ENCODE results near the gene MPHOSPH9.

MPHOSPH9 gene

DNA sequence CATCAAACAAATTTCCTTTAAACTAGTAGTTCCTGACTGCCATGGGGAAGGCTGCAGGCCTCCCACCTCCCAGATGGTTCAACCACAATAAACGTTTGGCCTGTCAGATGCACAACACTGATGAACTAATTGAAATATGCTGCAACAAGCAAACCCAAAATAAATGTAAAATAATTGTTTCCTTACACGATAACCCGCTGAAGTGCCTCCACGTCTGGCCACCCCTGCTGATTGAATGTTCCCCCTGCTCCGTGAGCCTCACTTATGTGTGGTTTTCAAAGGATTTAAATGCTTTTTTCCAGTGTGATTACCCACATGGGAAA lies 90.5 kb downstream of the MPHOSPH9 start:
- Histone ChIP-seq H3K36me3 (ENCODE audit: control insufficient read depth, insufficient read depth, low read length) (no peaks in the 10 kb centered on the region), H3K4me3 (ENCODE audit: low read depth, low read length) (no peak overlapping the region), H3K9me3 (ENCODE audit: control insufficient read depth, insufficient read depth, low read length) (no peaks in the 10 kb centered on the region), H3K27me3 (ENCODE audit: control insufficient read depth, insufficient read depth, low read length) (no peaks in the 10 kb centered on the region), H3K9ac (ENCODE audit: low read depth, low read length) (no peak overlapping the region), H3K4me1 (ENCODE audit: control insufficient read depth, insufficient read depth, low read length) (peaks cover 15% of the 10 kb centered on the region)

DNA sequence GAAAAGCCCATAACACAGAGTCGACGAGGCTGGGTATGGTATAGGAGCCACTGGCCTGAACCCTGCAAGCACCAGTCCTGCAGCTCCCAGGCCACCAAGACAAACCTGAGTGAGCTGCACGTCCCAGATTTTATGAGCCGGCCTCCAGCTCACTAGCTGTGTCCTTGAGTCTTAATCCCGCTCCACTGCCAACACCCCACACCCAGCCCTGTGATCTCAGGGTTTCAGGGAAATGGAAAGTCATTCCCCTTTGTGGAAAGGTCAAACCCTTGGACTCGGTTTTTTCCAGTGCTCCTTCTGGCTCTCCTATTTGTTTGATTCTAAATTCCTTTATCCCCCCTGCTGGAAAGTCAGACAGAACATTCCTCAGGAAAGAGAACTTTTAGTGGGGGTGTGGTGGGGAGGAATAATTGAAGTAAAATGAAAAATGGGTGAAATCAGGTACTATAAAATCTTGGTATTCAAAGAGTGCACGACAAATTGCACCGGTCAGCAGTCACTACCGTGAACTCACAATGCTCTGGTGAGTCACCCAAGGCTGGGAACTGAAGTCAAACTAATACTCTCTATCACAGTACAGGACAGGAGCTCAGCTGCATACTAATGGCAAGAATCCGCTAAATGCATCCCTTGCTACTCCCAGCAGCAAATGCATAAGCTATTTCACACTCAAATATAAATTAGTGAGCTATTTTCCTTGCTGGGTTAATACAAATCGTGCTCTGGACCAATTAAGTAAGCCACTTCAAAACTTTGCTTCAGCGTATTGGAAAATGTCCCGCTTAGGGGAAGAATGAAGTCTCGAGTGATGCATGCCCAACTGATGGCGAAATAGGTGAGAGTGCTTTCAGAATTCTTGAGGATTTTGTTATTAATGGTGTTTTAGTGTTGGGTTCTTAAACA lies 91.1 kb downstream of the MPHOSPH9 start:
- Histone ChIP-seq H3K9ac (ENCODE audit: low read depth, low read length) (no peak overlapping the region), H3K36me3 (ENCODE audit: control insufficient read depth, insufficient read depth, low read length) (no peaks in the 10 kb centered on the region), H3K27me3 (ENCODE audit: control insufficient read depth, insufficient read depth, low read length) (no peaks in the 10 kb centered on the region), H3K4me3 (ENCODE audit: low read depth, low read length) (no peak overlapping the region), H3K4me1 (ENCODE audit: control insufficient read depth, insufficient read depth, low read length) (peaks cover 15% of the 10 kb centered on the region), H3K9me3 (ENCODE audit: control insufficient read depth, insufficient read depth, low read length) (no peaks in the 10 kb centered on the region)

DNA sequence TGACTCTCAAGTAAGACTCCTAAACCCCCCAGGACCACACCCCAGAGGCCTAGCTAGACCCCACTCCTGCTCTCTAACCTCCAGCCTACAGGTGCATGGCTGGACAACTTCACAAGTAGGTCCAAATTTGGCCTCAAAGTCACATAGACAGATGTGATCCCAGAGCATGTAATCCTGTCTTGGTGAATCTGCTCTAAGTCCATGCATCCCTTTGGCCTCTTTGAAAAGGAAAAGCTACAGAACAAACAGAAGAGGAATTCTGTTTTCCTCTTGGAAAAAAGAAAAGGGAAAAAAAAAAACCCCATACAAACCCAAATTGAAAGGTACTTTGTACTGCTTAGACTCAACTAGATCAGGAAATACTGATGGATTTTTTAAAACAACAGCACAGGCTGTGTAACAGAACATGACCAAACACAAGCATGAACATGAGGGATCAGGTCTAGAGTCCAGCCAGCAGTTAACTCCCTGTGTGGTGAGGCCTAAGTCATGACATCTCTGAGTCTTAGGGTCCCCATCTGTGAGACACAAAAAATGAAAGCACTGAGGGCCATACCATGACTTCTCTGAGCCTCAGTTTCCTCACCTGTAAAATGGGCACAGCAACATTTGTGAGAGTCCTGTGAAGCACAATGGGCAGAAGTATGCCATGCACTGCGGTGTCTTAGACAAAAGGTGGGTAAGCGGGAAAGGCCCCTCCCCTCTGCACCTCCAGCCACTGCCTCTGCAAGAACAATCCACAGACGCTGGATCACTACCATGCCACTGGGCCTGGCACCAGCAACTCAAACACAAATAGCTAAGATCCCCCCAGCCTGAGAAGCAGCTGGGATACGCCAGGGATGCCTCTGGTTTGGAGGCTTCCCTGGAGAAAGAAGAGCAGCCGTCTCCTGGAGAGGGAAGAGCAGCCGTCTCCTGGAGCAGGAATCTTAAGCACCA lies 92.0 kb downstream of the MPHOSPH9 start:
- no peaks in the 10 kb centered on the region for H3K9me3 ChIP-seq (ENCODE audit: control insufficient read depth, insufficient read depth, low read length)
- no peaks in the 10 kb centered on the region for H3K27me3 ChIP-seq (ENCODE audit: control insufficient read depth, insufficient read depth, low read length)
- H3K4me3 ChIP-seq (ENCODE audit: low read depth, low read length), result no peak overlapping the region
- H3K4me1 ChIP-seq (ENCODE audit: control insufficient read depth, insufficient read depth, low read length), result peaks cover 15% of the 10 kb centered on the region
- no peaks in the 10 kb centered on the region for H3K36me3 ChIP-seq (ENCODE audit: control insufficient read depth, insufficient read depth, low read length)
- H3K9ac ChIP-seq (ENCODE audit: low read depth, low read length), result no peak overlapping the region

DNA sequence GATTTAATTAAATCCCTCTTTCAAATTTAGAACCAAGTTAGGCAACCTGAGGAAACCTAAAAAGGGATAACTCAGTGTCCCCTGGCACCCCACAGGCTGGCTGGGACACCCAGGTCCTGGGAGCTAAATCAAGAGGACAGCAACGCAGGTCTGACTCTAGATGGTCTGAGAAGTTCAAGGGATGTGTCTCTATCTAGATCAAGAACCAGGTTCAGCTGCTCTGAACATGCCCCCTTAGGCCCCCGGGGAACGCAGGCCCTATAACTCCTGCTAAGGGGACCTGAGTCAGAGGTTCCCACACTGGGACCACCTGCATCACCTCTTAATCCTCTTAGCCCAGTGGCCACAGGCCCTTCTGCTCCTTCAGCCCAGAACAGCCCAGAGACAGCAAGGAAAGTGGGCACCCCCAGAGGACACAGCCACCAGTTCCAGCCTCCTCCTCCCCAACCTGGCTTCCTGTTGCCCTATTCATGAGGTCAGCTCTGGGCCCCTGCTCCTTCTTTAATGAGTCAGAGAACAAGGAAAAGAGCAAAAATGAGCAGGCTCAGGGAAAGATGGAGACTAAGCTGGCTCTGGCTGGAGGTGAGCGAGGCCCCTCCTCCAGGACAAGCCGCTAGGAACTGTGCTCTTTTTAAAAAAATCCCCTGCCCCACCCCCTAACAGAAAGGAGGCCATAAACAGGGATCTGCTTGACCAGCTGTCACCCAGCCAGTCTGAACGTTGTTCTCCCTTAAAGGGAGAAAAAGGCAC lies 92.8 kb downstream of the MPHOSPH9 start:
- Histone ChIP-seq H3K27me3 (ENCODE audit: control insufficient read depth, insufficient read depth, low read length) (no peaks in the 10 kb centered on the region), H3K9ac (ENCODE audit: low read depth, low read length) (no peak overlapping the region), H3K9me3 (ENCODE audit: control insufficient read depth, insufficient read depth, low read length) (no peaks in the 10 kb centered on the region), H3K4me3 (ENCODE audit: low read depth, low read length) (no peak overlapping the region), H3K4me1 (ENCODE audit: control insufficient read depth, insufficient read depth, low read length) (peaks cover 15% of the 10 kb centered on the region), H3K36me3 (ENCODE audit: control insufficient read depth, insufficient read depth, low read length) (no peaks in the 10 kb centered on the region)

DNA sequence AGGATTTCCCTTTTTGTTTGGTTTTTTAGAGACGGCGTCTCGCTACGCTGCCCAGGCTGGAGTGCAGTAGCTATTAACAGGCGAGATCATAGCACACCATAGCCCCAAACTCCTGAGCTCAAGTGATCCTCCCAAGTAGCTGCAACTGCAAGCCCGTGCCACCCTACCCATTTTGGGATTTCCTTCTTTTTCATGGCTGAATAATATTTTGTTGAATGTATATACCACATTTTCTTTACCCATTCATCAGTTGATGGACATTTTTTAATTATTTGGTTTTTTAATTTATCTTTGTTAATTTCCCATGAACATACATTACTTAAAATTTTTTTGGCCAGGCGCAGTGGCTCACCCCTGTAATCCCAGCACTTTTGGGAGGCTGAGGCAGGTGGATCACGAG lies 97.3 kb downstream of the MPHOSPH9 start:
- H3K9me3 ChIP-seq (ENCODE audit: control insufficient read depth, insufficient read depth, low read length), result no peaks in the 10 kb centered on the region
- H3K27me3 ChIP-seq (ENCODE audit: control insufficient read depth, insufficient read depth, low read length), result no peaks in the 10 kb centered on the region
- no peak overlapping the region for H3K4me3 ChIP-seq (ENCODE audit: low read depth, low read length)
- no peaks in the 10 kb centered on the region for H3K36me3 ChIP-seq (ENCODE audit: control insufficient read depth, insufficient read depth, low read length)
- H3K4me1 ChIP-seq (ENCODE audit: control insufficient read depth, insufficient read depth, low read length), result peaks cover 6% of the 10 kb centered on the region
- H3K9ac ChIP-seq (ENCODE audit: low read depth, low read length), result no peak overlapping the region

DNA sequence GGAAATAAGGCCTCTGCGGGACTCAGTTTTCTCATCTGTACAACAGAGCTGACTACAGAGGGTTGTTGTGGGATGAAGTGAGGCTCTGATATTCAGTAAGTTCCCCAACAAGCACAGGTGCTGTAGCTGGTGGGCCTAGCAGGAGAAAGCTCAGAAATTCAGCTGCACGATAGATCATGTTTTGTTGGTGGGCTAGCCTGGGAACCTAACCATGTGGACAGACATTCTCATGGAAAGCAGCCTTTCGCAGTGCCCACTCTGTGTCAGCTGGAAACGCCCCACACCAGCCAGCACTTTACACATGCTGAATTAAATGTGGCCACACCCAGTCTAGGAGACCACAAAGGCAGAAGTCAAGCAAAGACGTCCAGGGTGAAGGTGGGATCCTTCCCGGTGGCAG lies 98.1 kb downstream of the MPHOSPH9 start:
- no peak overlapping the region for H3K4me3 ChIP-seq (ENCODE audit: low read depth, low read length)
- H3K9me3 ChIP-seq (ENCODE audit: control insufficient read depth, insufficient read depth, low read length), result no peaks in the 10 kb centered on the region
- no peaks in the 10 kb centered on the region for H3K4me1 ChIP-seq (ENCODE audit: control insufficient read depth, insufficient read depth, low read length)
- no peaks in the 10 kb centered on the region for H3K27me3 ChIP-seq (ENCODE audit: control insufficient read depth, insufficient read depth, low read length)
- H3K36me3 ChIP-seq (ENCODE audit: control insufficient read depth, insufficient read depth, low read length), result no peaks in the 10 kb centered on the region
- H3K9ac ChIP-seq (ENCODE audit: low read depth, low read length), result no peak overlapping the region

DNA sequence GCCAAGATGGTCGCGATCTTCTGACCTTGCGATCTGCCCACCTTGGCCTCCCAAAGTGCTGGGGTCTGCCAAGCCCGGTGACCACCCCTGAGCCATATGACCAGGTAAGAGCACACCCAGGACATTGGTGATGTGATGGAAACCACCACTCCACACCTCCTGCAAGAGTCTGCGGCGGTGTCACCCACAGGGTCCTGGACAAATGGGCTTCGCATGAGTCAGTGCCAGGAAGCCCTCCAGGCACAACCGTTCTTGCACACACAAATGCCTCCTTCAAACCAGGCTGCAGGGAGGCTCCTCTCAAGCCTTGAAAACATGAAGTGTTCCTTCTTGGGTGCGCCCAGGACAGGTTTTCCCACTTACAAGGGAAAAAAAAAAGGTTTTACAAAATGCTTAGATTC lies 98.7 kb downstream of the MPHOSPH9 start:
- Histone ChIP-seq H3K4me1 (ENCODE audit: control insufficient read depth, insufficient read depth, low read length) (no peaks in the 10 kb centered on the region), H3K27me3 (ENCODE audit: control insufficient read depth, insufficient read depth, low read length) (no peaks in the 10 kb centered on the region), H3K9me3 (ENCODE audit: control insufficient read depth, insufficient read depth, low read length) (no peaks in the 10 kb centered on the region), H3K36me3 (ENCODE audit: control insufficient read depth, insufficient read depth, low read length) (no peaks in the 10 kb centered on the region), H3K9ac (ENCODE audit: low read depth, low read length) (no peak overlapping the region), H3K4me3 (ENCODE audit: low read depth, low read length) (no peak overlapping the region)

DNA sequence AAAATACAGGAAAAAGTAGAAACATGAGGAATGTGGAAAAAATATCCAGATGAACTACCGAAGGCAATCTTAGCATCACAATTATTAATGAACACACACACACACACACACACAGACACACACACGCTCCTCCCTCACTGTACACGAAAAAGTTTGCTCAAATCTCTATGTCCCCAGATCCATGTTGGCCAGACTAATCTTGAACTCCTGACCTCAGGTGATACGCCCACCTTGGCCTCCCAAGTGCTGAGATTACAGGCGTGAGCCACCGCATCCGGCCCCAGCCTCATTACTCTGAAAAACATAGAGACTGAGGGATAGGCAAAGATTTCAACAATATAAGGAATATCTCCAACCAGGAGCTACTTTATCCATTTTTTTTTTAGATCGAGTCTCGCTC lies 99.2 kb downstream of the MPHOSPH9 start:
- Histone ChIP-seq H3K27me3 (ENCODE audit: control insufficient read depth, insufficient read depth, low read length) (no peaks in the 10 kb centered on the region), H3K4me1 (ENCODE audit: control insufficient read depth, insufficient read depth, low read length) (no peaks in the 10 kb centered on the region), H3K9ac (ENCODE audit: low read depth, low read length) (no peak overlapping the region), H3K36me3 (ENCODE audit: control insufficient read depth, insufficient read depth, low read length) (no peaks in the 10 kb centered on the region), H3K4me3 (ENCODE audit: low read depth, low read length) (no peak overlapping the region), H3K9me3 (ENCODE audit: control insufficient read depth, insufficient read depth, low read length) (no peaks in the 10 kb centered on the region)

DNA sequence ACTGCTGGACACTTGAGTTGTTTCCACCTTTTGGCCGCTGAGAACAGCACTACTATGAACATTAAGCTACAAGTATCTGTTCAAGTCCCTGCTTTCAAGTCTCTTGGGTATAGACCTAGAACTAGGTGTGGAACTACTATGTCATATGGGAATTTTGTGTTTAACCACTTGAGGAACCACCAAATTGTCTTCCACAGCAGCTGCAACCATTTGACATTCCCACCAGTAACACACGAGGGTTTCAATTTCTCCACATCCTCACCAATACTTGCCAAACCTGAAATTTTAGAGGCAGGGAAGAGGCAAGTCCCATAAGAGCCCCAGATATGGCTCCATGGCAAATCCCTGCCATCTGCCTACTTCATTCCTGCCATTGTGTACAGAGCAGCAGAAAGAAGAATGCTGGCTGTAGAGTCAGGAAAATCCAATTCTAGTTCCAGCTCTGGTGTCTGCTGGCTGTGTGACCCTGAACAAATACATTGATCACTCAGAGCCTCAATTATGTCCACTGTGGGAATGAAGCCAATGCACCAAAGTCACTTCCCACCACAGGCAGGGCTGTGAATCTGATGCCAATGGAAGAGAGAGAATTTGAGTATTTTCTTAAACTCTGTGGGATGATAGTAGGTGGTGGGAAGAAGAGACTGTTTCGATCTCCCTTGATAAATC lies 99.9 kb downstream of the MPHOSPH9 start:
- no peaks in the 10 kb centered on the region for H3K36me3 ChIP-seq (ENCODE audit: control insufficient read depth, insufficient read depth, low read length)
- H3K27me3 ChIP-seq (ENCODE audit: control insufficient read depth, insufficient read depth, low read length), result no peaks in the 10 kb centered on the region
- H3K4me3 ChIP-seq (ENCODE audit: low read depth, low read length), result no peak overlapping the region
- H3K9me3 ChIP-seq (ENCODE audit: control insufficient read depth, insufficient read depth, low read length), result no peaks in the 10 kb centered on the region
- no peak overlapping the region for H3K9ac ChIP-seq (ENCODE audit: low read depth, low read length)
- H3K4me1 ChIP-seq (ENCODE audit: control insufficient read depth, insufficient read depth, low read length), result no peaks in the 10 kb centered on the region

DNA sequence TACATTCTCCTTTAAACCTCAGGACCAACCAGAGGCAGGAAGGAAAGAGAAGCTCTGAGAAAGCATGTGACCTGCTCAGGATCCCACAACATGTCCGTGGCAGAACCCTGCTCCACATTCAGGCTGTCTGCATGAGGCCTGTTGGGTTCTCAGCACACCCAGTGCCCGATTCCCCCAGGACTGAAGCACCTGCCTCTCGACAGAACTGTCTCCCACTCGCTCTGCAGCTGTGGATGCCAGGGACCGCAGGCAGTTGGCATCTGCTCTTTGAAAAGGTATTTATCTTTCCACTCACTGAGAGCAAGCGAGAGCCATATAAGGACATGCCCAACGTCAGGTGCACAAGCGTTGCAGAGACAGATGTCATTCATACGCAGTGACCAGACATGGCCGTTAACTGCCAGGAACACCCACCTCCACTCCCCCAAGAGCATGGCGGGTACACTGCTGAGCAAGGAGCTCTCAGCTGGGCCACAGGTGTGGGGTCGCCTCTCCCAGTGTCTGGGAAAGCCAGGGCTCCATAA lies 101.0 kb downstream of the MPHOSPH9 start:
- Histone ChIP-seq H3K9me3 (ENCODE audit: control insufficient read depth, insufficient read depth, low read length) (no peaks in the 10 kb centered on the region), H3K27me3 (ENCODE audit: control insufficient read depth, insufficient read depth, low read length) (no peaks in the 10 kb centered on the region), H3K4me3 (ENCODE audit: low read depth, low read length) (no peak overlapping the region), H3K36me3 (ENCODE audit: control insufficient read depth, insufficient read depth, low read length) (no peaks in the 10 kb centered on the region), H3K9ac (ENCODE audit: low read depth, low read length) (no peak overlapping the region), H3K4me1 (ENCODE audit: control insufficient read depth, insufficient read depth, low read length) (no peaks in the 10 kb centered on the region)

DNA sequence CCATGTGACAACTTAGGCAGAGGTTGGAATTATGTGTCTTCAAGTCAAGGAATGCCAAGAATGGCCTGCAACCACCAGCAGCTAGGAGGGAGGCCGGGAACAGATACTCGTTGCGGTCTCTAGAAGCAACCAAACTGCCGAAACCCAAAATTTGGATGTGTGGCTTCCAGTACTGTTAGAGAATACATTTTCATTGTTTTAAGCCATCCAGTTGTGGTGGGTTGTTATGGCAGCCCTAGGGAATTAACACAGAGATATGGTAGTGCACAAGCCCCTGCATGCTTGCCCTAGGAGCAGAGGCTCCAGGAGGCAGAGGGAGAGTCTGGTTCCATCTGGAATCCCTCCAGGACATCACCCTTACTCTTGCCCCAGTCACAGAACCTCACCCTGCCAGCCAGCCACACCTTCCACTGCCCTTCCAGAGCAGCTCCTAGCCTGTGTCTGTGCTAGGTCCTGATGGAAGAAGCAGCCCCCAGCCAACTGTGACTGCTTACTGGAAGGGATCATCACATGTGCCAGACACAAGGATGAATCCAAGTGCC lies 101.6 kb downstream of the MPHOSPH9 start:
- Histone ChIP-seq H3K27me3 (ENCODE audit: control insufficient read depth, insufficient read depth, low read length) (no peaks in the 10 kb centered on the region), H3K36me3 (ENCODE audit: control insufficient read depth, insufficient read depth, low read length) (no peaks in the 10 kb centered on the region), H3K9ac (ENCODE audit: low read depth, low read length) (no peak overlapping the region), H3K4me1 (ENCODE audit: control insufficient read depth, insufficient read depth, low read length) (no peaks in the 10 kb centered on the region), H3K9me3 (ENCODE audit: control insufficient read depth, insufficient read depth, low read length) (no peaks in the 10 kb centered on the region), H3K4me3 (ENCODE audit: low read depth, low read length) (no peak overlapping the region)

Data from iPS-15b (cell line).